HEK293 (cell line): ENCODE data around the gene DPH5.

Experiments
- CTCF ChIA-PET: fragments of 350-600 bp; formaldehyde crosslinking; extraction: SDS; loops from one replicate; lab custom pipeline; 2021; ENCODE audit warnings: antibody characterized with exemption; lab: Yijun Ruan, JAX
- POLR2A ChIA-PET: fragments of 300-600 bp; formaldehyde crosslinking; extraction: SDS; loops from one replicate; lab custom pipeline; 2020; ENCODE audit warnings: antibody characterized with exemption, inconsistent platforms; lab: Yijun Ruan, JAX
- H3K27ac ChIP-seq: fragments of 200-500 bp; sonication (Bioruptor generic); 2 replicates; pipeline ENCODE4 v1.5.1; 2014; ENCODE audit warnings: low read depth, low read length, control low read depth, inconsistent platforms; ENCODE audit errors: extremely low read depth
- H3K36me3 ChIP-seq, 2 experiments: fragments of 200-500 bp in 1 of 2; sonication (Bioruptor generic) in 1 of 2; 1 replicate in 1 of 2; 2 replicates in 1 of 2; pipeline ENCODE4 v1.5.1; 2014 to 2017; ENCODE audit warnings: inconsistent platforms in 2 of 2, low read length in 2 of 2; ENCODE audit not compliant: control insufficient read depth in 2 of 2, insufficient read depth in 1 of 2
- H3K4me1 ChIP-seq: fragments of 200-500 bp; sonication (Bioruptor generic); 2 replicates; pipeline ENCODE4 v1.5.1; 2014; ENCODE audit warnings: mild to moderate bottlenecking, low read length, inconsistent platforms; ENCODE audit not compliant: control insufficient read depth, insufficient read depth
- H3K4me3 ChIP-seq: 2 replicates; pipeline ENCODE4 v1.5.1; 2011; ENCODE audit warnings: low read depth, mild to moderate bottlenecking, control low read depth, low read length, moderate library complexity
- H3K9me3 ChIP-seq: fragments of 200-500 bp; sonication (Bioruptor generic); 2 replicates; pipeline ENCODE4 v1.5.1; 2014; ENCODE audit warnings: low read depth, low read length, inconsistent platforms; ENCODE audit not compliant: control insufficient read depth, insufficient read depth
- BCL11A ChIP-seq: fragments of 450-650 bp; formaldehyde crosslinking; IDR thresholded peaks from 2 replicates; pipeline ENCODE4 v1.5.1; 2016; ENCODE audit warnings: low read depth, missing biosample characterization, missing genetic modification characterization
- GLIS1 ChIP-seq: fragments of 450-650 bp; formaldehyde crosslinking; IDR thresholded peaks from 2 replicates; pipeline ENCODE4 v1.5.1; 2016; ENCODE audit warnings: missing biosample characterization, missing genetic modification characterization
- HOXD13 ChIP-seq: sonication (generic); formaldehyde crosslinking; IDR thresholded peaks from 2 replicates; pipeline ENCODE4 v1.8.0; 2022; ENCODE audit warnings: missing genetic modification reagents, borderline replicate concordance
- KLF7 ChIP-seq: fragments of 450-650 bp; formaldehyde crosslinking; IDR thresholded peaks from 2 replicates; pipeline ENCODE4 v1.5.1; 2016; ENCODE audit warnings: missing biosample characterization, missing genetic modification characterization, borderline replicate concordance
- SCRT1 ChIP-seq: fragments of 450-650 bp; formaldehyde crosslinking; IDR thresholded peaks from 2 replicates; pipeline ENCODE4 v1.5.1; 2016; ENCODE audit warnings: missing biosample characterization, missing genetic modification characterization, borderline replicate concordance
- SCRT2 ChIP-seq: fragments of 450-650 bp; formaldehyde crosslinking; IDR thresholded peaks from 2 replicates; pipeline ENCODE4 v1.5.1; 2016; ENCODE audit warnings: missing biosample characterization, missing genetic modification characterization
- SETDB1 ChIP-seq: IDR thresholded peaks from one replicate; pipeline ENCODE4 v1.6.1; 2017; ENCODE audit warnings: mild to moderate bottlenecking, low read length, moderate library complexity, mixed read lengths; ENCODE audit not compliant: insufficient read length
- SP2 ChIP-seq: fragments of 450-650 bp; formaldehyde crosslinking; IDR thresholded peaks from 2 replicates; pipeline ENCODE4 v1.5.1; 2016; ENCODE audit warnings: missing biosample characterization, missing genetic modification characterization
- TSHZ1 ChIP-seq: fragments of 450-650 bp; formaldehyde crosslinking; IDR thresholded peaks from 2 replicates; pipeline ENCODE4 v1.5.1; 2016; ENCODE audit warnings: missing biosample characterization, missing genetic modification characterization, borderline replicate concordance
- ZFHX2 ChIP-seq: fragments of 450-650 bp; formaldehyde crosslinking; conservative IDR thresholded peaks from 2 replicates; pipeline ENCODE4 v1.5.1; 2016; ENCODE audit warnings: missing biosample characterization, missing genetic modification characterization
- ZIC2 ChIP-seq: fragments of 450-650 bp; formaldehyde crosslinking; IDR thresholded peaks from 2 replicates; pipeline ENCODE4 v1.5.1; 2016; ENCODE audit warnings: missing biosample characterization, missing genetic modification characterization
- ZNF114 ChIP-seq: fragments of 450-650 bp; formaldehyde crosslinking; IDR thresholded peaks from 2 replicates; pipeline ENCODE4 v1.5.0; 2017; ENCODE audit warnings: missing biosample characterization, missing genetic modification characterization
- ZNF221 ChIP-seq: fragments of 450-650 bp; formaldehyde crosslinking; IDR thresholded peaks from 2 replicates; pipeline ENCODE4 v1.5.1; 2017; ENCODE audit warnings: missing biosample characterization, missing genetic modification characterization, borderline replicate concordance
- ZNF324 ChIP-seq: fragments of 450-650 bp; formaldehyde crosslinking; IDR thresholded peaks from 2 replicates; pipeline ENCODE4 v1.5.1; 2016; ENCODE audit warnings: missing biosample characterization, missing genetic modification characterization
- ZNF350 ChIP-seq: fragments of 450-650 bp; formaldehyde crosslinking; IDR thresholded peaks from 2 replicates; pipeline ENCODE4 v1.5.0; 2017; ENCODE audit warnings: missing biosample characterization, mild to moderate bottlenecking, missing genetic modification characterization
- ZNF423 ChIP-seq: fragments of 450-650 bp; formaldehyde crosslinking; IDR thresholded peaks from 2 replicates; pipeline ENCODE4 v1.5.1; 2016; ENCODE audit warnings: missing biosample characterization, missing genetic modification characterization
- ZNF530 ChIP-seq: fragments of 450-650 bp; formaldehyde crosslinking; IDR thresholded peaks from 2 replicates; pipeline ENCODE4 v1.5.1; 2016; ENCODE audit warnings: low read depth, missing biosample characterization, missing genetic modification characterization
- ZNF624 ChIP-seq: fragments of 450-650 bp; formaldehyde crosslinking; IDR thresholded peaks from 2 replicates; pipeline ENCODE4 v1.5.1; 2017; ENCODE audit warnings: missing biosample characterization, missing genetic modification characterization
- ZNF660 ChIP-seq: fragments of 450-650 bp; IDR thresholded peaks from 2 replicates; pipeline ENCODE4 v1.5.1; 2018; ENCODE audit warnings: missing biosample characterization, mild to moderate bottlenecking, missing genetic modification characterization
- ZNF664 ChIP-seq: fragments of 450-650 bp; formaldehyde crosslinking; IDR thresholded peaks from 2 replicates; pipeline ENCODE4 v1.5.1; 2016; ENCODE audit warnings: missing biosample characterization, missing genetic modification characterization
- ZNF76 ChIP-seq: fragments of 450-650 bp; formaldehyde crosslinking; IDR thresholded peaks from 2 replicates; pipeline ENCODE4; 2016; ENCODE audit warnings: low read depth, missing biosample characterization, missing genetic modification characterization, borderline replicate concordance
- ZSCAN18 ChIP-seq: fragments of 450-650 bp; formaldehyde crosslinking; IDR thresholded peaks from 2 replicates; pipeline ENCODE4 v1.5.1; 2016; ENCODE audit warnings: missing biosample characterization, missing genetic modification characterization
- TF ChIP-seq, protein P1 (sequence below): fragments of 450-650 bp; formaldehyde crosslinking; IDR thresholded peaks from 2 replicates; pipeline ENCODE4 v1.5.1; 2016; ENCODE audit warnings: missing biosample characterization, missing genetic modification characterization

The DPH5 gene

GRCh38 chr1:101022294-101022693, 3.3 kb downstream of the DPH5 start:
- TF ChIP-seq ZNF350 (tag by site-specific recombination): no peak
- no peak for TF ChIP-seq ZNF221 (tag by site-specific recombination)
- TF ChIP-seq ZSCAN18: no peak
- no peak for TF ChIP-seq TSHZ1 (tag by site-specific recombination)
- TF ChIP-seq ZNF660 (tag by site-specific recombination): no peak
- TF ChIP-seq ZIC2: no peak
- TF ChIP-seq ZNF324 (tag by site-specific recombination): no peak
- H3K4me1 ChIP-seq: peaks cover 3% of the 10 kb centered on the region; the same call in 1 of the 2 replicates
- POLR2A ChIA-PET: interaction anchor here (1.0 kb wide), 1 partner anchor 213 kb away, joined by 4 read pairs; no protein-coding TSS in a partner anchor
- CTCF ChIA-PET: interaction anchor here (1.2 kb wide), 1 partner anchor 9 kb away, joined by 3 read pairs; no protein-coding TSS in a partner anchor
- H3K27ac ChIP-seq: no peak overlapping the region
- no peaks in the 10 kb centered on the region for H3K9me3 ChIP-seq
- no peak overlapping the region for H3K4me3 ChIP-seq
- peaks cover 17 to 55% of the 10 kb centered on the region in 2 experiments for H3K36me3 ChIP-seq

- H3K27ac ChIP-seq: no peak overlapping the region
- no peaks in the 10 kb centered on the region for H3K9me3 ChIP-seq
- CTCF ChIA-PET: no interaction called here
- TF ChIP-seq HOXD13 (CRISPR knock-in tag) (no peak), ZNF624 (no peak), ZSCAN18 (no peak), SCRT2 (tag by site-specific recombination) (peak; percentile 34; the same call in 1 of the 2 replicates), SP2 (tag by site-specific recombination) (no peak), BCL11A (no peak)
- TF ChIP-seq, all 188 proteins: peak for 1
- H3K36me3 ChIP-seq: peaks cover 17 to 69% of the 10 kb centered on the region in 2 experiments; a peak in 2 of 3 replicates
- H3K4me3 ChIP-seq: no peak overlapping the region
- no peaks in the 10 kb centered on the region; the same call in 1 of the 2 replicates for H3K4me1 ChIP-seq
- POLR2A ChIA-PET: no interaction called here
Measured at GRCh38 chr1:101017448-101017847, 8.1 kb downstream of the DPH5 start.

- no peak overlapping the region for H3K27ac ChIP-seq
- no peak overlapping the region for H3K4me3 ChIP-seq
- H3K9me3 ChIP-seq: no peaks in the 10 kb centered on the region
- ChIA-PET CTCF (interaction anchor here (0.7 to 1.2 kb wide), 2 partner anchors 9 to 225 kb away, joined by 3 read pairs; no protein-coding TSS in a partner anchor), POLR2A (no interaction called here)
- peaks cover 11 to 59% of the 10 kb centered on the region in 2 experiments; a peak in 2 of 3 replicates for H3K36me3 ChIP-seq
- H3K4me1 ChIP-seq: no peaks in the 10 kb centered on the region
- TF ChIP-seq ZNF76 (no peak), ZNF664 (tag by site-specific recombination) (no peak), ZNF423 (tag by site-specific recombination) (no peak), SETDB1 (no peak), KLF7 (tag by site-specific recombination) (no peak), GLIS1 (tag by site-specific recombination) (no peak), SCRT1 (tag by site-specific recombination) (no peak), ZNF114 (no peak), ZFHX2 (tag by site-specific recombination) (no peak), ZNF530 (no peak)
- TF ChIP-seq, protein P1, sequence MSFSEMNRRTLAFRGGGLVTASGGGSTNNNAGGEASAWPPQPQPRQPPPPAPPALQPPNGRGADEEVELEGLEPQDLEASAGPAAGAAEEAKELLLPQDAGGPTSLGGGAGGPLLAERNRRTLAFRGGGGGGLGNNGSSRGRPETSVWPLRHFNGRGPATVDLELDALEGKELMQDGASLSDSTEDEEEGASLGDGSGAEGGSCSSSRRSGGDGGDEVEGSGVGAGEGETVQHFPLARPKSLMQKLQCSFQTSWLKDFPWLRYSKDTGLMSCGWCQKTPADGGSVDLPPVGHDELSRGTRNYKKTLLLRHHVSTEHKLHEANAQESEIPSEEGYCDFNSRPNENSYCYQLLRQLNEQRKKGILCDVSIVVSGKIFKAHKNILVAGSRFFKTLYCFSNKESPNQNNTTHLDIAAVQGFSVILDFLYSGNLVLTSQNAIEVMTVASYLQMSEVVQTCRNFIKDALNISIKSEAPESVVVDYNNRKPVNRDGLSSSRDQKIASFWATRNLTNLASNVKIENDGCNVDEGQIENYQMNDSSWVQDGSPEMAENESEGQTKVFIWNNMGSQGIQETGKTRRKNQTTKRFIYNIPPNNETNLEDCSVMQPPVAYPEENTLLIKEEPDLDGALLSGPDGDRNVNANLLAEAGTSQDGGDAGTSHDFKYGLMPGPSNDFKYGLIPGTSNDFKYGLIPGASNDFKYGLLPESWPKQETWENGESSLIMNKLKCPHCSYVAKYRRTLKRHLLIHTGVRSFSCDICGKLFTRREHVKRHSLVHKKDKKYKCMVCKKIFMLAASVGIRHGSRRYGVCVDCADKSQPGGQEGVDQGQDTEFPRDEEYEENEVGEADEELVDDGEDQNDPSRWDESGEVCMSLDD: no peak
Measured at GRCh38 chr1:101013776-101014175, 11.8 kb downstream of the DPH5 start.
